SK-N-SH treated with all-trans-retinoic acid at 6 μM for 48 hours (cell line): Measurements from ENCODE around the gene IPPK.

Experiments
- ATAC-seq: fragments of 200-7000 bp; cut with Tn5 transposase; 3 replicates; pipeline ENCODE4 v1.9.1; 2020; ENCODE audit warnings: mild to moderate bottlenecking, moderate library complexity
- ARNTL ChIP-seq: fragments of 450-650 bp; formaldehyde crosslinking; IDR thresholded peaks from 2 replicates; pipeline ENCODE4 v1.5.0; 2020; ENCODE audit warnings: low read depth, mild to moderate bottlenecking, moderate library complexity, borderline replicate concordance
- BACH2 ChIP-seq: fragments of 250-450 bp; sonication (Bioruptor Pico); IDR thresholded peaks from 2 replicates; pipeline ENCODE4 v1.9.0; 2021; ENCODE audit warnings: mild to moderate bottlenecking, borderline replicate concordance
- CSDC2 ChIP-seq: fragments of 250-450 bp; sonication (Bioruptor Pico); IDR thresholded peaks from 2 replicates; pipeline ENCODE4 v1.5.0; 2020; ENCODE audit warnings: mild to moderate bottlenecking, moderate library complexity
- GLIS3 ChIP-seq: fragments of 250-450 bp; sonication (Bioruptor Pico); IDR thresholded peaks from 2 replicates; pipeline ENCODE4 v1.5.0; 2020; ENCODE audit warnings: mild to moderate bottlenecking, moderate library complexity
- OSR1 ChIP-seq: fragments of 250-450 bp; sonication (Bioruptor Pico); IDR thresholded peaks from 2 replicates; pipeline ENCODE4 v1.8.0; 2022; ENCODE audit warnings: moderate library complexity, mild to moderate bottlenecking, inconsistent platforms
- PPARA ChIP-seq: fragments of 250-450 bp; sonication (Bioruptor Pico); IDR thresholded peaks from 2 replicates; pipeline ENCODE4 v1.5.0; 2020; ENCODE audit warnings: mild to moderate bottlenecking, borderline replicate concordance
- RARB ChIP-seq: fragments of 250-450 bp; sonication (Bioruptor Pico); IDR thresholded peaks from 2 replicates; pipeline ENCODE4 v1.8.0; 2021; ENCODE audit warnings: mild to moderate bottlenecking, moderate library complexity
- SNAI2 ChIP-seq: fragments of 250-450 bp; sonication (Bioruptor Pico); IDR thresholded peaks from 2 replicates; pipeline ENCODE4 v1.5.0; 2020; ENCODE audit warnings: mild to moderate bottlenecking, moderate library complexity
- TCF4 ChIP-seq: fragments of 250-450 bp; sonication (Bioruptor Pico); IDR thresholded peaks from 2 replicates; pipeline ENCODE4 v1.8.0; 2021; ENCODE audit warnings: mild to moderate bottlenecking, moderate library complexity, borderline replicate concordance
- ZC3H10 ChIP-seq: fragments of 250-450 bp; sonication (Bioruptor Pico); IDR thresholded peaks from 2 replicates; pipeline ENCODE4 v1.5.1; 2021; ENCODE audit warnings: mild to moderate bottlenecking, moderate library complexity
- ZFP3 ChIP-seq: fragments of 250-450 bp; sonication (Bioruptor Pico); IDR thresholded peaks from 2 replicates; pipeline ENCODE4 v1.5.0; 2020; ENCODE audit warnings: mild to moderate bottlenecking, moderate library complexity
- ZFP30 ChIP-seq: fragments of 450-650 bp; formaldehyde crosslinking; IDR thresholded peaks from 2 replicates; pipeline ENCODE4 v1.5.0; 2022; ENCODE audit warnings: mild to moderate bottlenecking, moderate library complexity
- ZNF565 ChIP-seq: fragments of 450-650 bp; formaldehyde crosslinking; conservative IDR thresholded peaks from 2 replicates; pipeline ENCODE4 v1.5.0; 2020; ENCODE audit warnings: low read depth, mild to moderate bottlenecking, moderate library complexity
- ZNF70 ChIP-seq: fragments of 450-650 bp; formaldehyde crosslinking; IDR thresholded peaks from 2 replicates; pipeline ENCODE4 v1.5.0; 2020; ENCODE audit warnings: mild to moderate bottlenecking, moderate library complexity
- ZNF8 ChIP-seq: fragments of 450-650 bp; formaldehyde crosslinking; IDR thresholded peaks from 2 replicates; pipeline ENCODE4 v1.5.0; 2020; ENCODE audit warnings: mild to moderate bottlenecking, moderate library complexity
- TF ChIP-seq, protein P1 (sequence below): fragments of 250-450 bp; sonication (Bioruptor Pico); IDR thresholded peaks from 2 replicates; pipeline ENCODE4 v1.5.1; 2021; ENCODE audit warnings: mild to moderate bottlenecking, moderate library complexity
- TF ChIP-seq, protein P2 (sequence below): fragments of 250-450 bp; sonication (Bioruptor Pico); IDR thresholded peaks from 2 replicates; pipeline ENCODE4 v1.5.1; 2020; ENCODE audit warnings: low read depth, mild to moderate bottlenecking, moderate library complexity
- TF ChIP-seq, protein P3 (sequence below): fragments of 250-450 bp; sonication (Bioruptor Pico); IDR thresholded peaks from 2 replicates; pipeline ENCODE4 v1.5.0; 2020; ENCODE audit warnings: mild to moderate bottlenecking, moderate library complexity
- TF ChIP-seq, protein P4 (sequence below): fragments of 250-450 bp; sonication (Bioruptor Pico); IDR thresholded peaks from 2 replicates; pipeline ENCODE4 v1.8.0; 2021; ENCODE audit warnings: low read depth, mild to moderate bottlenecking, moderate library complexity, borderline replicate concordance
- TF ChIP-seq, protein P5 (sequence below): fragments of 250-450 bp; sonication (Bioruptor Pico); IDR thresholded peaks from 2 replicates; pipeline ENCODE4 v1.8.0; 2020; ENCODE audit warnings: mild to moderate bottlenecking, moderate library complexity, borderline replicate concordance

IPPK gene

DNA sequence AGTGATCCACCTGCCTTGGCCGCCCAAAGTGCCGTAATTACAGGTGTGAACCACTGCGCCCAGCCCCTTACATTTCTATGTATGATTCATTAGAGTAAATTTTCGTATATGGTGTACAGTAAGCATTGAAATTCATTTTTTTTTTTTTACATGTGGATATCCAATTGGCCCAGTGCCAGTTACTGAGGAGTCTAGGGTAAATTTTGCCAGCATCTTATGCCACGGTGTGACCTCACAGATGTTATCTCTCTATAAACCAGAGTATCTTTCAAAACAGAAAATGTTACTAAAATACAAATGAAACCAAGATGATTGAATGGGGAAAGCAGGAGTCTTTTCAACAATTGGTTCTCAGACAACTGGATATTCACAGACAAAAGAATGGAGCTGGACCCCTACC is 64.7 kb downstream of the IPPK start (continued):
- TF ChIP-seq ZFP3 (CRISPR knock-in tag) (no peak), ZNF8 (CRISPR knock-in tag) (no peak), GLIS3 (CRISPR knock-in tag) (no peak), OSR1 (CRISPR knock-in tag) (no peak), RARB (no peak)
- TF ChIP-seq, protein P1, sequence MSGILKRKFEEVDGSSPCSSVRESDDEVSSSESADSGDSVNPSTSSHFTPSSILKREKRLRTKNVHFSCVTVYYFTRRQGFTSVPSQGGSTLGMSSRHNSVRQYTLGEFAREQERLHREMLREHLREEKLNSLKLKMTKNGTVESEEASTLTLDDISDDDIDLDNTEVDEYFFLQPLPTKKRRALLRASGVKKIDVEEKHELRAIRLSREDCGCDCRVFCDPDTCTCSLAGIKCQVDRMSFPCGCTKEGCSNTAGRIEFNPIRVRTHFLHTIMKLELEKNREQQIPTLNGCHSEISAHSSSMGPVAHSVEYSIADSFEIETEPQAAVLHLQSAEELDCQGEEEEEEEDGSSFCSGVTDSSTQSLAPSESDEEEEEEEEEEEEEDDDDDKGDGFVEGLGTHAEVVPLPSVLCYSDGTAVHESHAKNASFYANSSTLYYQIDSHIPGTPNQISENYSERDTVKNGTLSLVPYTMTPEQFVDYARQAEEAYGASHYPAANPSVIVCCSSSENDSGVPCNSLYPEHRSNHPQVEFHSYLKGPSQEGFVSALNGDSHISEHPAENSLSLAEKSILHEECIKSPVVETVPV (CRISPR knock-in tag): no peak
- TF ChIP-seq, protein P2, sequence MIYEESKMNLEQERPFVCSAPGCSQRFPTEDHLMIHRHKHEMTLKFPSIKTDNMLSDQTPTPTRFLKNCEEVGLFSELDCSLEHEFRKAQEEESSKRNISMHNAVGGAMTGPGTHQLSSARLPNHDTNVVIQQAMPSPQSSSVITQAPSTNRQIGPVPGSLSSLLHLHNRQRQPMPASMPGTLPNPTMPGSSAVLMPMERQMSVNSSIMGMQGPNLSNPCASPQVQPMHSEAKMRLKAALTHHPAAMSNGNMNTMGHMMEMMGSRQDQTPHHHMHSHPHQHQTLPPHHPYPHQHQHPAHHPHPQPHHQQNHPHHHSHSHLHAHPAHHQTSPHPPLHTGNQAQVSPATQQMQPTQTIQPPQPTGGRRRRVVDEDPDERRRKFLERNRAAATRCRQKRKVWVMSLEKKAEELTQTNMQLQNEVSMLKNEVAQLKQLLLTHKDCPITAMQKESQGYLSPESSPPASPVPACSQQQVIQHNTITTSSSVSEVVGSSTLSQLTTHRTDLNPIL (CRISPR knock-in tag): no peak

DNA sequence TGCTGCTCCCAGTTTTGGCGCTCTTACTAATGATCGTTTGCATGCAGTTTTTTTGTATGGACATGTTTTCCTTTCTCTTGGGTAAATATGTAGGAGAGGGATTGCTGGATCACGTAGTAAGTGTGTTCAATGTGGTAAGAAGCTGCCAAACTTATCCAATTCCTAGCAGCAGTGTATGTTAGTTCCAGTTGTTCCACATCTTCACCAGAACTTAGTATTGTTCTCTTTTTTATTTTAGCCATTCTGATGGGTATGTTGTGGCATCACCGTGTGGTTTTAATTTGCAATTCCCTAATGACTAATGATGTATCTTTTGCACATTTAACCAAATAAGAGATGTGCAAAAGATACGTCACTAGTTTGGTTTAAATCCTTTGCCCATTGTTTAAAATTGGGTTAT is 65.9 kb downstream of the IPPK start:
- TF ChIP-seq ZNF8 (CRISPR knock-in tag) (no peak), ARNTL (CRISPR knock-in tag) (no peak), SNAI2 (CRISPR knock-in tag) (no peak)
- TF ChIP-seq, protein P1 (CRISPR knock-in tag): no peak
- no peak for ATAC-seq

DNA sequence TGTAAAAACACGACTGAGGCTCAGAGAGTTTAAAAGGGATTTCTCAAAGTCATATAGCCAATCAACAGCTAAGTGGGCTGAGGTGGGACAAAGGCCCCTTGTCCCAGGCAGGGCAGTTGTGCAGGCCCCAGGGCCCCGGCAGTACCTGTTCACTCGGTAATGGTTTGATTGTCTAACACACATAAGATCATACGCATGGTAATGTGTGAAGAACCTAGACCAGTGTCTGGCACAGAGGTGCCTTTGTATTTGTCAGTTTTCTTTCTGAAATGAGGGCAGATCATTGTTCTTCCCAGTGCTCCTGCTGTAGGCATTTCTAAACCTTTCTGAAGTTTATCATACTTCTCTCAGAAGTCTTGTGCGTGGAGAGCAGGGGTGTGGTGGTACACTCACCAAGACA is 66.8 kb downstream of the IPPK start:
- TF ChIP-seq ZC3H10 (CRISPR knock-in tag) (no peak), GLIS3 (CRISPR knock-in tag) (no peak), OSR1 (CRISPR knock-in tag) (no peak), CSDC2 (no peak), BACH2 (CRISPR knock-in tag) (no peak), ZFP3 (CRISPR knock-in tag) (no peak), ZFP30 (CRISPR knock-in tag) (no peak), PPARA (CRISPR knock-in tag) (no peak), ZNF565 (CRISPR knock-in tag) (no peak), ZNF8 (CRISPR knock-in tag) (no peak), TCF4 (CRISPR knock-in tag) (no peak), SNAI2 (CRISPR knock-in tag) (no peak), ZNF70 (CRISPR knock-in tag) (no peak)
- TF ChIP-seq, protein P1 (CRISPR knock-in tag): no peak
- TF ChIP-seq, protein P3, sequence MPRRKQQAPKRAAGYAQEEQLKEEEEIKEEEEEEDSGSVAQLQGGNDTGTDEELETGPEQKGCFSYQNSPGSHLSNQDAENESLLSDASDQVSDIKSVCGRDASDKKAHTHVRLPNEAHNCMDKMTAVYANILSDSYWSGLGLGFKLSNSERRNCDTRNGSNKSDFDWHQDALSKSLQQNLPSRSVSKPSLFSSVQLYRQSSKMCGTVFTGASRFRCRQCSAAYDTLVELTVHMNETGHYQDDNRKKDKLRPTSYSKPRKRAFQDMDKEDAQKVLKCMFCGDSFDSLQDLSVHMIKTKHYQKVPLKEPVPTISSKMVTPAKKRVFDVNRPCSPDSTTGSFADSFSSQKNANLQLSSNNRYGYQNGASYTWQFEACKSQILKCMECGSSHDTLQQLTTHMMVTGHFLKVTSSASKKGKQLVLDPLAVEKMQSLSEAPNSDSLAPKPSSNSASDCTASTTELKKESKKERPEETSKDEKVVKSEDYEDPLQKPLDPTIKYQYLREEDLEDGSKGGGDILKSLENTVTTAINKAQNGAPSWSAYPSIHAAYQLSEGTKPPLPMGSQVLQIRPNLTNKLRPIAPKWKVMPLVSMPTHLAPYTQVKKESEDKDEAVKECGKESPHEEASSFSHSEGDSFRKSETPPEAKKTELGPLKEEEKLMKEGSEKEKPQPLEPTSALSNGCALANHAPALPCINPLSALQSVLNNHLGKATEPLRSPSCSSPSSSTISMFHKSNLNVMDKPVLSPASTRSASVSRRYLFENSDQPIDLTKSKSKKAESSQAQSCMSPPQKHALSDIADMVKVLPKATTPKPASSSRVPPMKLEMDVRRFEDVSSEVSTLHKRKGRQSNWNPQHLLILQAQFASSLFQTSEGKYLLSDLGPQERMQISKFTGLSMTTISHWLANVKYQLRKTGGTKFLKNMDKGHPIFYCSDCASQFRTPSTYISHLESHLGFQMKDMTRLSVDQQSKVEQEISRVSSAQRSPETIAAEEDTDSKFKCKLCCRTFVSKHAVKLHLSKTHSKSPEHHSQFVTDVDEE (CRISPR knock-in tag): no peak
- TF ChIP-seq, protein P4, sequence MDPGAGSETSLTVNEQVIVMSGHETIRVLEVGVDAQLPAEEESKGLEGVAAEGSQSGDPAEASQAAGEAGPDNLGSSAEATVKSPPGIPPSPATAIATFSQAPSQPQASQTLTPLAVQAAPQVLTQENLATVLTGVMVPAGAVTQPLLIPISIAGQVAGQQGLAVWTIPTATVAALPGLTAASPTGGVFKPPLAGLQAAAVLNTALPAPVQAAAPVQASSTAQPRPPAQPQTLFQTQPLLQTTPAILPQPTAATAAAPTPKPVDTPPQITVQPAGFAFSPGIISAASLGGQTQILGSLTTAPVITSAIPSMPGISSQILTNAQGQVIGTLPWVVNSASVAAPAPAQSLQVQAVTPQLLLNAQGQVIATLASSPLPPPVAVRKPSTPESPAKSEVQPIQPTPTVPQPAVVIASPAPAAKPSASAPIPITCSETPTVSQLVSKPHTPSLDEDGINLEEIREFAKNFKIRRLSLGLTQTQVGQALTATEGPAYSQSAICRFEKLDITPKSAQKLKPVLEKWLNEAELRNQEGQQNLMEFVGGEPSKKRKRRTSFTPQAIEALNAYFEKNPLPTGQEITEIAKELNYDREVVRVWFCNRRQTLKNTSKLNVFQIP (CRISPR knock-in tag): no peak
- TF ChIP-seq, protein P5, sequence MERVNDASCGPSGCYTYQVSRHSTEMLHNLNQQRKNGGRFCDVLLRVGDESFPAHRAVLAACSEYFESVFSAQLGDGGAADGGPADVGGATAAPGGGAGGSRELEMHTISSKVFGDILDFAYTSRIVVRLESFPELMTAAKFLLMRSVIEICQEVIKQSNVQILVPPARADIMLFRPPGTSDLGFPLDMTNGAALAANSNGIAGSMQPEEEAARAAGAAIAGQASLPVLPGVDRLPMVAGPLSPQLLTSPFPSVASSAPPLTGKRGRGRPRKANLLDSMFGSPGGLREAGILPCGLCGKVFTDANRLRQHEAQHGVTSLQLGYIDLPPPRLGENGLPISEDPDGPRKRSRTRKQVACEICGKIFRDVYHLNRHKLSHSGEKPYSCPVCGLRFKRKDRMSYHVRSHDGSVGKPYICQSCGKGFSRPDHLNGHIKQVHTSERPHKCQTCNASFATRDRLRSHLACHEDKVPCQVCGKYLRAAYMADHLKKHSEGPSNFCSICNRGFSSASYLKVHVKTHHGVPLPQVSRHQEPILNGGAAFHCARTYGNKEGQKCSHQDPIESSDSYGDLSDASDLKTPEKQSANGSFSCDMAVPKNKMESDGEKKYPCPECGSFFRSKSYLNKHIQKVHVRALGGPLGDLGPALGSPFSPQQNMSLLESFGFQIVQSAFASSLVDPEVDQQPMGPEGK (CRISPR knock-in tag): no peak
- no peak for ATAC-seq
